ENCODE results near the gene MAGEF1.

MAGEF1 gene

DNA sequence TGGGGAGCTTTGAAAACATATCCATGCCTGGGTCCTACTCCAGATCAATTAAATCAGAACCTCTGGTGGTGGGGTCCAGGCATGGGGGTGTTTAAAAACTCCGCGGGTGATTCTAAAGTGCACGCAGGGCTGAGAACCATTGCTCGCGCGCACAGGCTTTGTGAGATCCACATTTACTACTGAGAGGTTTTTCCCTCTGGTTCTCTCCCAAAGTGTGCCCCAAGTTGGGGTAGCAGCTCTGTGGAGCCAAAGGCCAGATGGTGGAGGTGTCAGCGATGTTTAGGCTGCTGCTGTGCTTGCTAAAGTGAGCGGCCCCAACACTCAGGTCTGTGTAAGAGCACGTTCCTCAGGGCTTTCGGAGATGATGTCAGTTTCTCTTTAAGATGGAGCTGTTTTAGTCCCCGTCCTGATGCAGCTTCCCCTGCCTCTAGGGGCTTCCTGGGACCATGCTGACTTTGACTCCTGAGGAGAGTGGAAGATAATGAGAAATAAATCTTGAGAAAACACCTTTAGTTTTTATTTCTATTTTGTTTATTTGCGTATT, 13.4 kb upstream of the MAGEF1 start:
- DNase-seq (ENCODE audit: low read depth, low spot score) = no peak

GRCh38 chr3:184724699-184725098, 12.8 kb upstream of the MAGEF1 start:
- no peak for DNase-seq (ENCODE audit: low read depth, low spot score)

GRCh38 chr3:184719709-184720108, 7.8 kb upstream of the MAGEF1 start:
- no peak for DNase-seq (ENCODE audit: low read depth, low spot score)

GRCh38 chr3:184718431-184718830, 6.6 kb upstream of the MAGEF1 start:
- DNase-seq (ENCODE audit: low read depth, low spot score) = no peak

DNA sequence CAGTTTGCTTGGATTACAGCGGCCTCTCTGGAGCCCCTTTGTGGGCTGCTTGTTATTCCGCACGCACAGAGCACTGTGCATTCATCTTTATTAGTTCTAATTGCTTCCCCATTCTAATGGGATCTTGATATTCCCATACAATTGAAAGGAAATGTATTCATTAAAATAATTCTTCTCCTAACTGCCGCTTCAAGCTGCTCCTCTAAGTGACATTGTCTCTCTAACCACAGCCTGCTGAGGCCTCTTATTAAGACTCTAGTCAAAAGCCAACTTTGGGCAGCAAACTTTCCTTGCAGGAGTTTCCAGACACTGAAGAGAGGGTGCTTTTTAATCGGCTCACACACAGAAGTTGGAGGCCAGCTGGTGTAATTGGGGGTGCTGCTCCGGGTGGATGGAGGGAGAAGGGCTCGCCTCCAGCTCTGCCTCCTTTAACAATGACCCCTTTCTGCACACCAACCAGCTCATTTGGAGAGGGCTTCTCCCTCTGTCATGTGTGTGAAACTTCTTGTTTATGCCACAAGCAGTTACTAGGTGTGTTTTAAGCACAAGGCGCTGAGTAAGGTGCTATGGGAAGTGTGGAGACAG, 5.6 kb upstream of the MAGEF1 start:
- no peak for DNase-seq (ENCODE audit: low read depth, low spot score)

GRCh38 chr3:184716622-184717398, 4.9 kb upstream of the MAGEF1 start:
- DNase-seq (ENCODE audit: low read depth, low spot score) = no peak

GRCh38 chr3:184715943-184716621, 4.2 kb upstream of the MAGEF1 start:
- no peak for DNase-seq (ENCODE audit: low read depth, low spot score)

- no peak for DNase-seq (ENCODE audit: low read depth, low spot score)
Measured at GRCh38 chr3:184713521-184713920, 1.7 kb upstream of the MAGEF1 start.

DNA sequence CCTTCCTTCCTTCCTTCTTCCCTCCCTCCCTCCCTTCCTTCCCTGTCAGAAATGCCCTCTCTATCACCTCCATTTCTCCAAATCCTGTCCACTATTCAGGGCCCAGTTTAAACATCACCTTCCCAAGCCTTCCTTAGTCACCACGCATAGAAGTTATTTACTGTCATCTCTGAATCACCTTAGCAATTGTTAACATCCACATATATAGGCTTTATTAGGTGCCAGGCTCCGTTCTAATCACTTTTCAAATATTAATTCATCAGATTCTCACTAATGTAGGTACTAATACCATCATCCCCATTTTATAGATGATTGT, 1.1 kb upstream of the MAGEF1 start:
- DNase-seq (ENCODE audit: low read depth, low spot score) = no peak

GRCh38 chr3:184712248-184713039, 580 bp upstream of the MAGEF1 start:
- no peak for DNase-seq (ENCODE audit: low read depth, low spot score)

- DNase-seq (ENCODE audit: low read depth, low spot score) = no peak
Measured at GRCh38 chr3:184710870-184711492, 883 bp downstream of the MAGEF1 start.

DNA sequence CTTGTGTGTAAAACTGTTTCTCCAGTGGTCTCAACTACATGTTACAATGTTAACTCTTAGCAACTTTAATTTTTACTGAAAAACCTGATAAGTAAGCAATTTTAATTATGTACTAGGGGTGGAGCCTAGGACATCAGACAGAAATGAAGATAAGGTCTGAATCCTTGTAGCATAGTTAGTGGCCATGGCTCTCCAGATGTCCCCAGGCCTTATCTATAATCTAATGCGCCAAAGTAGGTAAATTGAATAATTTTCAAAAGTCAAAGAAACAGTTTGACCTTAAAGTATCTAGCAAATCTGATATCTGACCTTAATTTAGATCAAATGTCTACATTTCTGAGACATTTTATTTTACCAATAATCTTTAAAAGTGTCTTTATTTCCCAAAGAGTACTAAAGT, 8.2 kb downstream of the MAGEF1 start:
- DNase-seq (ENCODE audit: low read depth, low spot score) = no peak

DNA sequence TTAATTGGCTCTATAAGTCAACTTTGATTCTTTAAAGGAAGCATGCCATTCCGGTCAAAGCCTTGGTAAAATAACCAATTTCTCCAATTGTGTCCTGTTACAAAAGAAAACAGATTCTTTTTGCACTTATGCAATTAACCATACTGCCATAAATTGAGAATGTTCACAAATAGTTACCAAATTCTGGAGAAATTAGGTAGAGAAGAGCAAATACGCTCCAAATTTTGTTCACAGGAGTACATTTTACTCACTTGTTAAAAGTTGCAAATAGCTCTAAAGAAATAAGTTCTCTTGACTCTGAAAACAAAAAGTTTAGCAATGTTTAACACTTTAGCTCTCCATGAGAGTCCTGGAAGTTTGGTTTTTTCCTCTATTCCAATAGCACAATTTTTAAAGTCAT, 11.1 kb downstream of the MAGEF1 start:
- no peak for DNase-seq (ENCODE audit: low read depth, low spot score)

DNA sequence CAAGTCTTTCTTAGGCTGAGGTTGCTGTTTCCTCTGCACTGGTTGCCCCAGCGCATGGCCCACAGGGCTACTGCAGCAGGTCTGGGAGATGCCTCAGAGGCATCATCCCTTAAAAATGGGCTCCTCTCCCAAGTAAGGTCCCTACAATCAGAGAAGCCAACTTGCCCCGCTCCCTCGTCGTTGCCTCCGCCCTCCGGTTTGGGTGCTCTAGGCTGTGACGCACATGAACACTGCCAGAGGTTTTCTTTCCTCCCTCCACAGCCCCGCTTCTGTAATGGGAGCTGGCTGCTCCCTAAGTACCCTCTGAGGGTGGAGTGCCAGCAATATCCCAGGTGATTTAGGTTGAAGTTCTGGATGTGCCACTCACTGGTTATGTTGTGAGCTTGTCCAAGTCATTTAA, 14.0 kb downstream of the MAGEF1 start:
- DNase-seq (ENCODE audit: low read depth, low spot score) = no peak

- DNase-seq (ENCODE audit: low read depth, low spot score) = no peak
Measured at GRCh38 chr3:184696697-184697096, 15.2 kb downstream of the MAGEF1 start.

GRCh38 chr3:184694716-184695115, 17.1 kb downstream of the MAGEF1 start:
- no peak for DNase-seq (ENCODE audit: low read depth, low spot score)

DNA sequence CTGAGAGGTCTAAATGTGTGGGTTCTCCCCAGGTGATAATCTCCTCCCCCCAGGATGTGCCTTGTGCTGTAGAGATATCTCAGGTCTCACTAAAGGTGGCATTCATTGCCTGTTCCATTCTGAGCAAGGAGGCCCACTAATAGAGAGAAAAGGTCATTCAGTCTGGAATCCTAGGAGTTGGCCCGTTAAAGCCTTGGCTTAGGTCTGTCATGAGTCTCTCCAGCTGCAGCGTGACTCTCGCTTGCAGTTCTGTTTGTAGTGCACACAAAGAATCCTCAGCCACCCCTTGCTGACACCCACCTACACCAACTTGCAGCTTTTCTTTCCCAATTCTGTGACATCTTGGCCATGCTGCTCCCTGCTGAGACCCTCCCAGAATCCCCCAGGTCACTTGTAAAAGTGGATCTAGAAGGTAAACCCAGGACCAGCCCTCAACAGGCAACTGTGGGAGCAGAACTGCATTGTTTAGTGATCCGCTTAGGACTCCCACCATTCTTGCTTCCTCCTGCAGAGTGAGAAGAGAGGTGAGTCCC, 17.7 kb downstream of the MAGEF1 start:
- no peak for DNase-seq (ENCODE audit: low read depth, low spot score)

GRCh38 chr3:184693011-184693975, 18.6 kb downstream of the MAGEF1 start:
- DNase-seq (ENCODE audit: low read depth, low spot score) = no peak

- DNase-seq (ENCODE audit: low read depth, low spot score) = no peak
Measured at GRCh38 chr3:184691397-184692231, 20.2 kb downstream of the MAGEF1 start.
